ENCODE results near the gene STX18. TPM values are rescaled to one million over a fixed set of nuclear protein-coding genes. Genes with fewer than 3 reads are reported as not detected.

The STX18 gene
- total and polyA plus RNA-seq, 10 of the 15 experiments (the other 5 are each of a cell fraction or from before 2014, with no cell fraction given): 8.2 to 46.6 (median 31.1) TPM

- no peak overlapping the region for H3K4me2 ChIP-seq (ENCODE audit: control insufficient read depth, insufficient read depth)
- intact Hi-C loops (cut with micrococcal nuclease; ENCODE audit: unreplicated experiment): no loop called here
- SMC1A ChIA-PET (ENCODE audit: uncharacterized antibody, unreplicated experiment): no interaction called here
- no peaks in the 10 kb centered on the region for H4K20me1 ChIP-seq (ENCODE audit: control insufficient read depth, insufficient read depth)
- H3K9ac ChIP-seq (ENCODE audit: control insufficient read depth, insufficient read depth, low read length): no peak overlapping the region
- H2AFZ ChIP-seq (ENCODE audit: control insufficient read depth, low read depth, low read length): no peak overlapping the region
- H3K4me3 ChIP-seq: no peak overlapping the region
- no peaks in the 10 kb centered on the region for H3K27me3 ChIP-seq (replicated peaks in 1 of 2; ENCODE audit: control insufficient read depth in 2 of 2, insufficient read depth in 2 of 2, low read length in 1 of 2)
- in situ Hi-C loops (cut with MboI): loop anchor here (5.0 kb wide), 1 partner anchor 267 kb away; no protein-coding TSS in a partner anchor
- peaks cover 14% of the 10 kb centered on the region for H3K79me2 ChIP-seq (ENCODE audit: control insufficient read depth, insufficient read depth, low read length)
- RAD21 ChIA-PET (ENCODE audit: unreplicated experiment): no interaction called here
- CTCF ChIA-PET: no interaction called here
- H3K9me3 ChIP-seq (replicated peaks; ENCODE audit: control insufficient read depth, insufficient read depth, low read length): no peaks in the 10 kb centered on the region
- H3K36me3 ChIP-seq (ENCODE audit: control insufficient read depth in 2 of 2, insufficient read depth in 2 of 2, low read length in 1 of 2): no peaks in the 10 kb centered on the region; a peak in 1 of 4 replicates
- FAIRE-seq: no peak
- DNase-seq (ENCODE audit: low read depth, low spot score): no peak
- no peak overlapping the region for H3K27ac ChIP-seq (ENCODE audit: control insufficient read depth, insufficient read depth)
- no TSS peak for BruUV-seq (replicated peaks)
- H3K4me1 ChIP-seq (ENCODE audit: control insufficient read depth, insufficient read depth, low read length): peaks cover 16% of the 10 kb centered on the region; the same call in 1 of the 2 replicates
- no peak for TF ChIP-seq SKIL (IDR thresholded peaks at IDR 0.05; ENCODE audit: low read depth, poor library complexity, severe bottlenecking)
- no peak for TF ChIP-seq SMARCA5 (IDR thresholded peaks at IDR 0.05)
- no peak for TF ChIP-seq STAT3 (IDR thresholded peaks at IDR 0.05; ENCODE audit: low read depth, low read length)
- no peak for TF ChIP-seq BRCA1 (IDR thresholded peaks at IDR 0.05; ENCODE audit: low read depth, low read length)
- TF ChIP-seq IRF4 (IDR thresholded peaks at IDR 0.05; ENCODE audit: low read depth, low read length): no peak
- no peak for TF ChIP-seq DPF2 (IDR thresholded peaks at IDR 0.05)
- TF ChIP-seq ASH2L (IDR thresholded peaks at IDR 0.05; ENCODE audit: borderline replicate concordance, low read depth): no peak
- POLR2A ChIA-PET: no interaction called here
- no peak for ATAC-seq
Observed at GRCh38 chr4:4494882-4495281, 47.0 kb downstream of the STX18 start.
